ENCODE data around the gene LRRC7. TPM values are rescaled to one million over a fixed set of nuclear protein-coding genes. Genes with fewer than 3 reads are reported as not detected.

LRRC7 gene
- total RNA-seq, 2 experiments from 2014 or later, result 0.14 to 0.20 TPM

DNA sequence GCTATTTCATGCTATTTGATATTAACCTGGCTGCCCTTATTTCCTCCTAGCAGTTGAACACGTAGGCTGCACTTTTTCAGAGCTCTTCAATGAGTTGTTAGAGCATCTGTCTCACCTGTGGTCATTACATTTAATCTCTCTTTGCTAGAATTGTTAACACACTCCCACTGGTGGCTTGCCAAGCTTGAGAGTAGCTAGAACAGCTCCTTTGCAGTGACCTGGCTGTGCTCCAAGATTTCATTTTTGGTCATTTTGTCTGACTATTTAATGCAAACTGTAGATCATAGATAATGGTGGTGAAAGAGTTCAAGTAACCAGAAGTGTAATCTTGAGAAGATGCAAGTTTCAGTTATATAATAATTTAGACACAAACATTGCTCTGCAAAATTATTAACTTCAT is 105.6 kb downstream of the LRRC7 start:
- Histone ChIP-seq H3K4me1 (ENCODE audit: insufficient read depth, low read length) (no peaks in the 10 kb centered on the region), H3K27me3 (ENCODE audit: control insufficient read depth in 1 of 2, insufficient read depth in 2 of 2, low read length in 2 of 2) (no peaks in the 10 kb centered on the region), H3K9me3 (ENCODE audit: control insufficient read depth in 1 of 2, insufficient read depth in 1 of 2, low read length in 2 of 2) (no peaks in the 10 kb centered on the region), H3K27ac (ENCODE audit: low read depth in 1 of 2, low read length in 2 of 2) (no peak overlapping the region), H3K4me3 (ENCODE audit: low read length) (no peak overlapping the region), H3K36me3 (ENCODE audit: insufficient read depth, low read length) (no peaks in the 10 kb centered on the region)
- H3K9me3 Mint-ChIP-seq, result peaks cover 6% of the 10 kb centered on the region
- TF ChIP-seq, protein P1, sequence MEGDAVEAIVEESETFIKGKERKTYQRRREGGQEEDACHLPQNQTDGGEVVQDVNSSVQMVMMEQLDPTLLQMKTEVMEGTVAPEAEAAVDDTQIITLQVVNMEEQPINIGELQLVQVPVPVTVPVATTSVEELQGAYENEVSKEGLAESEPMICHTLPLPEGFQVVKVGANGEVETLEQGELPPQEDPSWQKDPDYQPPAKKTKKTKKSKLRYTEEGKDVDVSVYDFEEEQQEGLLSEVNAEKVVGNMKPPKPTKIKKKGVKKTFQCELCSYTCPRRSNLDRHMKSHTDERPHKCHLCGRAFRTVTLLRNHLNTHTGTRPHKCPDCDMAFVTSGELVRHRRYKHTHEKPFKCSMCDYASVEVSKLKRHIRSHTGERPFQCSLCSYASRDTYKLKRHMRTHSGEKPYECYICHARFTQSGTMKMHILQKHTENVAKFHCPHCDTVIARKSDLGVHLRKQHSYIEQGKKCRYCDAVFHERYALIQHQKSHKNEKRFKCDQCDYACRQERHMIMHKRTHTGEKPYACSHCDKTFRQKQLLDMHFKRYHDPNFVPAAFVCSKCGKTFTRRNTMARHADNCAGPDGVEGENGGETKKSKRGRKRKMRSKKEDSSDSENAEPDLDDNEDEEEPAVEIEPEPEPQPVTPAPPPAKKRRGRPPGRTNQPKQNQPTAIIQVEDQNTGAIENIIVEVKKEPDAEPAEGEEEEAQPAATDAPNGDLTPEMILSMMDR (IDR thresholded peaks at IDR 0.05), result no peak
- ChIA-PET CTCF (interaction anchor here (0.6 kb wide), 1 partner anchor 44 kb away, joined by 3 read pairs; no protein-coding TSS in a partner anchor), POLR2A (no interaction called here)
- H3K27me3 Mint-ChIP-seq, result no peaks in the 10 kb centered on the region
- intact Hi-C loops (cut with DNase I, micrococcal nuclease), result no loop called here
- no peaks in the 10 kb centered on the region for H3K4me1 Mint-ChIP-seq (ENCODE audit: low read depth)
- DNase-seq (no peak), ATAC-seq (ENCODE audit: poor library complexity) (no peak)
- no peak overlapping the region for H3K4me3 Mint-ChIP-seq
- no peak overlapping the region for H3K27ac Mint-ChIP-seq
- H3K36me3 Mint-ChIP-seq (ENCODE audit: low read depth), result no peaks in the 10 kb centered on the region

DNA sequence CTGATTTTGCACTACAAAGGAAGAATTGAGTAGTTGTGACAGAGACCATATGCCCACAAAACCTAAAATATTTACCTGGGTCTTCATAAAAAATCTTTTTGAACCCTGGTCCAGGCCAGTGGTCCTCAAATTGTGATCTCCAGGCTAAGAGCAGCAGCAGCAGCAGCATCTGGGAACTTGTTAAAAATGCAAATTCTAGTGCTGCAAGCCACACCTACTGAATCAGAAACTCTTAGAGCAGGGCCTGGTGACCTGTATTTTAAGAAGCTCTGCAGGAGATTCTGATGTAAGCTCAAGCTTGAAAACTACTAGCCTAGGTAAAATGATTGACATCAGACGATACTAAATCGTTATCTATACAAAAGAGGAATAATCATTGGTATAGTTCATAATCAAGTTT is 112.2 kb downstream of the LRRC7 start:
- H3K27ac Mint-ChIP-seq, result no peak overlapping the region
- H3K9me3 Mint-ChIP-seq, result peaks cover 7% of the 10 kb centered on the region
- H3K4me3 ChIP-seq (ENCODE audit: low read length), result no peak overlapping the region
- H3K27me3 Mint-ChIP-seq, result no peaks in the 10 kb centered on the region
- no peaks in the 10 kb centered on the region for H3K9me3 ChIP-seq (ENCODE audit: control insufficient read depth in 1 of 2, insufficient read depth in 1 of 2, low read length in 2 of 2)
- no peaks in the 10 kb centered on the region for H3K4me1 ChIP-seq (ENCODE audit: insufficient read depth, low read length)
- H3K36me3 Mint-ChIP-seq (ENCODE audit: low read depth), result no peaks in the 10 kb centered on the region
- H3K27me3 ChIP-seq (ENCODE audit: control insufficient read depth in 1 of 2, insufficient read depth in 2 of 2, low read length in 2 of 2), result no peaks in the 10 kb centered on the region
- CTCF ChIA-PET, result no interaction called here
- no peaks in the 10 kb centered on the region for H3K4me1 Mint-ChIP-seq (ENCODE audit: low read depth)
- no peaks in the 10 kb centered on the region for H3K36me3 ChIP-seq (ENCODE audit: insufficient read depth, low read length)
- DNase-seq (no peak), ATAC-seq (ENCODE audit: poor library complexity) (no peak)
- no peak overlapping the region for H3K4me3 Mint-ChIP-seq
- POLR2A ChIA-PET, result no interaction called here
- intact Hi-C loops (cut with DNase I, micrococcal nuclease), result no loop called here
- no peak overlapping the region for H3K27ac ChIP-seq (ENCODE audit: low read depth in 1 of 2, low read length in 2 of 2)
- TF ChIP-seq, protein P1 (IDR thresholded peaks at IDR 0.05), result no peak

DNA sequence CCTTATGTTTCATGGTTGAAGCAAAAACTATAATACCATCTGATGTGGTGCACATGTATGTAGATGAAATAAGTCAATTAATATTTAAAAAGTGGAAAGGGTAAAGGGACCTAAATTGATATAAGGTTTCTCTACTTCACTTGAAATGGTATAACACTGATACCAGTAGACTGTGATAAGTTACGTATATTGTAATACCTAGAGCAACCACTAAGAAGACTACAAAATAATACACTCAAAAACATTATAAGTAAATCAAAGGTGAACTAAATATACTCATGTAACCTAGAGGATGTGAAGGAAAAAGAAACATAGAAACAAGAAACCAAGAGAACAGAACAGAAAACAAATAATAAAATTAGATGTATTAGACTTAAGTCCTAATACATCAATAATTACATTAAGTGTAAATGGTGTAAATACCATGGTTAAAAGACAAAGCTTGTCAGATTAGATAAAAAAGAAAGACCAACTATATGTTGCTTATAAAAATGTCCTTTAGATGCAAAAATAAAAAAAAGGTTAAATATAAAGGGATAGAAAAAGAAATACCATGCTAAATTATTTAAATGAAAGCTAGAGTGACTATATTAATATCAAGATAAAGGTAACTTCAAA is 118.8 kb downstream of the LRRC7 start:
- TF ChIP-seq, protein P1 (IDR thresholded peaks at IDR 0.05), result no peak
- H3K9me3 Mint-ChIP-seq, result peaks cover 7% of the 10 kb centered on the region
- no peaks in the 10 kb centered on the region for H3K36me3 Mint-ChIP-seq (ENCODE audit: low read depth)
- CTCF ChIA-PET, result no interaction called here
- Histone ChIP-seq H3K27me3 (ENCODE audit: control insufficient read depth in 1 of 2, insufficient read depth in 2 of 2, low read length in 2 of 2) (no peaks in the 10 kb centered on the region), H3K4me1 (ENCODE audit: insufficient read depth, low read length) (no peaks in the 10 kb centered on the region), H3K9me3 (ENCODE audit: control insufficient read depth in 1 of 2, insufficient read depth in 1 of 2, low read length in 2 of 2) (peaks cover 0 to 4% of the 10 kb centered on the region in 2 experiments), H3K27ac (ENCODE audit: low read depth in 1 of 2, low read length in 2 of 2) (no peak overlapping the region), H3K4me3 (ENCODE audit: low read length) (no peak overlapping the region), H3K36me3 (ENCODE audit: insufficient read depth, low read length) (no peaks in the 10 kb centered on the region)
- no peaks in the 10 kb centered on the region for H3K4me1 Mint-ChIP-seq (ENCODE audit: low read depth)
- no peaks in the 10 kb centered on the region for H3K27me3 Mint-ChIP-seq
- DNase-seq (no peak), ATAC-seq (ENCODE audit: poor library complexity) (no peak)
- intact Hi-C loops (cut with DNase I, micrococcal nuclease), result no loop called here
- no peak overlapping the region for H3K27ac Mint-ChIP-seq
- POLR2A ChIA-PET, result no interaction called here
- no peak overlapping the region for H3K4me3 Mint-ChIP-seq

Data from CD4-positive, alpha-beta T cell (primary cell).